ENCODE data around the gene TWSG1. TPM values are rescaled to one million over a fixed set of nuclear protein-coding genes. Genes with fewer than 3 reads are reported as not detected.

Gene TWSG1
- total and polyA plus RNA-seq, 10 of the 15 experiments (the other 5 are each of a cell fraction or from before 2014, with no cell fraction given): 11.1 to 45.1 (median 27.7) TPM

DNA sequence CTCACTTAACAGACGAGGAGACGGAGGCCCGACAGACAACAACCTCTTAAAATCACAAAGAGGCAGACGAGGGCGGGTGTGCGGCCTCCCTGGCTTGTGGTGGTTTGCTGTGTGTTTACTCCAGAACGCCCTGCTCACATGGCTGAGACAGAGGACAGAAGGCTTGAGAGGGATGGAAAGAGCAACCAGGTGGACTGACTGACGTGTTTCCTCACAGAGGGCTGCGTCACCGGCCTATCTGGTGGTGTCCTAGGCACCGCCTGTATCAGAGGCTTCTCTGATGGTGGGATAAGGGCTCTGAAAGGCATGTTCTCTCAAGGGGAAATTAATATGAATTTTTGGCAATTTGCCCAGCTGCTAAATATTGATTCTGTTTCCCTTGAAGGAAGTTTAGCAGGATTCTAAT lies 93.7 kb downstream of the TWSG1 start:
- BruUV-seq (replicated peaks): no TSS peak
- Histone ChIP-seq H3K4me1 (ENCODE audit: control insufficient read depth, insufficient read depth, low read length) (peaks cover 3% of the 10 kb centered on the region; the same call in 1 of the 2 replicates), H3K79me2 (ENCODE audit: control insufficient read depth, insufficient read depth, low read length) (no peaks in the 10 kb centered on the region), H3K4me2 (ENCODE audit: control insufficient read depth, insufficient read depth) (no peak overlapping the region), H3K27me3 (replicated peaks in 1 of 2; ENCODE audit: control insufficient read depth in 2 of 2, insufficient read depth in 2 of 2, low read length in 1 of 2) (no peaks in the 10 kb centered on the region), H3K9ac (ENCODE audit: control insufficient read depth, insufficient read depth, low read length) (no peak overlapping the region), H2AFZ (ENCODE audit: control insufficient read depth, low read depth, low read length) (no peak overlapping the region), H3K27ac (ENCODE audit: control insufficient read depth, insufficient read depth) (no peak overlapping the region), H3K4me3 (no peak overlapping the region), H3K36me3 (ENCODE audit: control insufficient read depth in 2 of 2, insufficient read depth in 2 of 2, low read length in 1 of 2) (no peaks in the 10 kb centered on the region), H4K20me1 (ENCODE audit: control insufficient read depth, insufficient read depth) (no peaks in the 10 kb centered on the region), H3K9me3 (replicated peaks; ENCODE audit: control insufficient read depth, insufficient read depth, low read length) (peaks cover 2% of the 10 kb centered on the region; the same call in 1 of the 3 replicates)
- ChIA-PET RAD21 (ENCODE audit: unreplicated experiment) (no interaction called here), CTCF (interaction anchor here (0.7 kb wide), 1 partner anchor 61 kb away, joined by 3 read pairs; no protein-coding TSS in a partner anchor), SMC1A (ENCODE audit: uncharacterized antibody, unreplicated experiment) (no interaction called here), POLR2A (no interaction called here)
- TF ChIP-seq WRNIP1 (IDR thresholded peaks at IDR 0.05; ENCODE audit: borderline replicate concordance, low read depth, low read length): no peak
- no peak for TF ChIP-seq SPI1 (IDR thresholded peaks at IDR 0.05; ENCODE audit: borderline replicate concordance, insufficient read depth, low read depth, low read length)
- TF ChIP-seq, protein P1, sequence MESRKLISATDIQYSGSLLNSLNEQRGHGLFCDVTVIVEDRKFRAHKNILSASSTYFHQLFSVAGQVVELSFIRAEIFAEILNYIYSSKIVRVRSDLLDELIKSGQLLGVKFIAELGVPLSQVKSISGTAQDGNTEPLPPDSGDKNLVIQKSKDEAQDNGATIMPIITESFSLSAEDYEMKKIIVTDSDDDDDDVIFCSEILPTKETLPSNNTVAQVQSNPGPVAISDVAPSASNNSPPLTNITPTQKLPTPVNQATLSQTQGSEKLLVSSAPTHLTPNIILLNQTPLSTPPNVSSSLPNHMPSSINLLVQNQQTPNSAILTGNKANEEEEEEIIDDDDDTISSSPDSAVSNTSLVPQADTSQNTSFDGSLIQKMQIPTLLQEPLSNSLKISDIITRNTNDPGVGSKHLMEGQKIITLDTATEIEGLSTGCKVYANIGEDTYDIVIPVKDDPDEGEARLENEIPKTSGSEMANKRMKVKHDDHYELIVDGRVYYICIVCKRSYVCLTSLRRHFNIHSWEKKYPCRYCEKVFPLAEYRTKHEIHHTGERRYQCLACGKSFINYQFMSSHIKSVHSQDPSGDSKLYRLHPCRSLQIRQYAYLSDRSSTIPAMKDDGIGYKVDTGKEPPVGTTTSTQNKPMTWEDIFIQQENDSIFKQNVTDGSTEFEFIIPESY (IDR thresholded peaks at IDR 0.05): no peak
- TF ChIP-seq NFYB (IDR thresholded peaks at IDR 0.05; ENCODE audit: insufficient read depth, low read depth, low read length): no peak
- TF ChIP-seq TCF12 (IDR thresholded peaks at IDR 0.05; ENCODE audit: low read depth, low read length): no peak
- TF ChIP-seq CHD1 (IDR thresholded peaks at IDR 0.05; ENCODE audit: low read depth, low read length): no peak
- TF ChIP-seq FOS (IDR thresholded peaks at IDR 0.05; ENCODE audit: borderline replicate concordance, extremely low read depth, insufficient read length): no peak
- no peak for TF ChIP-seq YY1 (IDR thresholded peaks at IDR 0.05; ENCODE audit: low read depth, low read length)
- in situ Hi-C loops (cut with MboI) (no loop called here), intact Hi-C loops (cut with micrococcal nuclease; ENCODE audit: unreplicated experiment) (no loop called here)
- ATAC-seq (no peak), FAIRE-seq (no peak), DNase-seq (ENCODE audit: low read depth, low spot score) (no peak)
- WGBS (ENCODE audit: insufficient coverage, insufficient replicate concordance, low lambda C conversion rate, missing lambda C conversion rate): 67% methylated on average over 11 of the region's 11 CpGs
